ENCODE measurements around the gene LYST.

Gene LYST

GRCh38 chr1:235657747-235658526 lies 208.8 kb downstream of the LYST start:
- TF ChIP-seq POLR2AphosphoS5 (IDR thresholded peaks at IDR 0.05; ENCODE audit: low read depth, low read length) (no peak), FOXP2 (optimal IDR thresholded peaks at IDR 0.05; ENCODE audit: borderline replicate concordance, extremely low read depth, extremely low read length, insufficient read depth) (no peak), REST (IDR thresholded peaks at IDR 0.05; ENCODE audit: insufficient read depth in 1 of 2, low read depth in 2 of 2, low read length in 2 of 2) (no peak), SIN3A (IDR thresholded peaks at IDR 0.05; ENCODE audit: borderline replicate concordance, insufficient read depth, low read length) (no peak), TAF1 (IDR thresholded peaks at IDR 0.05; ENCODE audit: borderline replicate concordance, insufficient read depth, low read length) (no peak)

GRCh38 chr1:235657269-235657668 lies 209.4 kb downstream of the LYST start:
- TF ChIP-seq SIN3A (IDR thresholded peaks at IDR 0.05; ENCODE audit: borderline replicate concordance, insufficient read depth, low read length) (no peak), TAF1 (IDR thresholded peaks at IDR 0.05; ENCODE audit: borderline replicate concordance, insufficient read depth, low read length) (no peak), FOXP2 (optimal IDR thresholded peaks at IDR 0.05; ENCODE audit: borderline replicate concordance, extremely low read depth, extremely low read length, insufficient read depth) (no peak), REST (IDR thresholded peaks at IDR 0.05; ENCODE audit: insufficient read depth in 1 of 2, low read depth in 2 of 2, low read length in 2 of 2) (no peak), POLR2AphosphoS5 (IDR thresholded peaks at IDR 0.05; ENCODE audit: low read depth, low read length) (no peak)

- TF ChIP-seq SIN3A (IDR thresholded peaks at IDR 0.05; ENCODE audit: borderline replicate concordance, insufficient read depth, low read length) (no peak), TAF1 (IDR thresholded peaks at IDR 0.05; ENCODE audit: borderline replicate concordance, insufficient read depth, low read length) (no peak), FOXP2 (optimal IDR thresholded peaks at IDR 0.05; ENCODE audit: borderline replicate concordance, extremely low read depth, extremely low read length, insufficient read depth) (no peak), POLR2AphosphoS5 (IDR thresholded peaks at IDR 0.05; ENCODE audit: low read depth, low read length) (no peak), REST (IDR thresholded peaks at IDR 0.05; ENCODE audit: insufficient read depth in 1 of 2, low read depth in 2 of 2, low read length in 2 of 2) (no peak)
Observed at GRCh38 chr1:235652364-235652763, 214.3 kb downstream of the LYST start.

GRCh38 chr1:235651170-235651806 lies 215.4 kb downstream of the LYST start:
- TF ChIP-seq FOXP2 (optimal IDR thresholded peaks at IDR 0.05; ENCODE audit: borderline replicate concordance, extremely low read depth, extremely low read length, insufficient read depth) (no peak), REST (IDR thresholded peaks at IDR 0.05; ENCODE audit: insufficient read depth in 1 of 2, low read depth in 2 of 2, low read length in 2 of 2) (no peak), POLR2AphosphoS5 (IDR thresholded peaks at IDR 0.05; ENCODE audit: low read depth, low read length) (no peak), TAF1 (IDR thresholded peaks at IDR 0.05; ENCODE audit: borderline replicate concordance, insufficient read depth, low read length) (no peak), SIN3A (IDR thresholded peaks at IDR 0.05; ENCODE audit: borderline replicate concordance, insufficient read depth, low read length) (no peak)

Measured in PFSK-1 (cell line).